Neuronal stem cell (in vitro differentiated cells): Measurements from ENCODE around the gene HOXA11.

Source experiments
- DNase-seq: peaks from one replicate; pipeline ENCODE4 v3.0.0-alpha.2; 2013; ENCODE audit warnings: low spot score
- H2AFZ ChIP-seq: one replicate; pipeline ENCODE4 v1.6.1; 2013; ENCODE audit warnings: mild to moderate bottlenecking, low read length, inconsistent platforms
- H2AK5ac ChIP-seq: 2 replicates; pipeline ENCODE4 v1.6.1; 2013; ENCODE audit warnings: low read depth, mild to moderate bottlenecking, inconsistent platforms, low read length, moderate library complexity, mixed read lengths
- H2BK120ac ChIP-seq: 2 replicates; pipeline ENCODE4 v1.6.1; 2013; ENCODE audit warnings: low read depth, mild to moderate bottlenecking, inconsistent platforms, low read length, moderate library complexity, mixed read lengths
- H2BK12ac ChIP-seq: one replicate; pipeline ENCODE4 v1.6.1; 2013; ENCODE audit warnings: low read length, inconsistent platforms
- H2BK15ac ChIP-seq: 2 replicates; pipeline ENCODE4 v1.6.1; 2013; ENCODE audit warnings: mild to moderate bottlenecking, low read length, inconsistent platforms, mixed read lengths
- H2BK5ac ChIP-seq: one replicate; pipeline ENCODE4 v1.6.1; 2013; ENCODE audit warnings: inconsistent platforms, mild to moderate bottlenecking, low read length, moderate library complexity
- H3K14ac ChIP-seq: one replicate; pipeline ENCODE4 v1.6.1; 2013; ENCODE audit warnings: low read length, inconsistent platforms
- H3K18ac ChIP-seq: 2 replicates; pipeline ENCODE4 v1.6.1; 2013; ENCODE audit warnings: low read length, inconsistent platforms
- H3K23ac ChIP-seq: 2 replicates; pipeline ENCODE4 v1.6.1; 2013; ENCODE audit warnings: low read depth, mild to moderate bottlenecking, mixed read lengths, low read length, inconsistent platforms; ENCODE audit not compliant: poor library complexity
- H3K27ac ChIP-seq: replicated peaks from 3 replicates; pipeline ENCODE4 v1.5.1; 2013; ENCODE audit warnings: low read length, inconsistent platforms
- H3K27me3 ChIP-seq, 3 experiments: 2 replicates each; pipeline ENCODE4 v1.6.1; 2013; ENCODE audit warnings: low read length in 3 of 3, mild to moderate bottlenecking in 2 of 3, inconsistent platforms in 1 of 3, low read depth in 1 of 3, mixed read lengths in 1 of 3, moderate library complexity in 1 of 3; ENCODE audit not compliant: control insufficient read depth in 3 of 3, insufficient read depth in 3 of 3
- H3K36me3 ChIP-seq, 2 donors: replicated peaks in 1 of 2; 2 replicates each; pipeline ENCODE4 v1.6.1; 2013; ENCODE audit warnings: low read length in 2 of 2; ENCODE audit not compliant: control insufficient read depth in 2 of 2, insufficient read depth in 2 of 2
- H3K4ac ChIP-seq: 2 replicates; pipeline ENCODE4 v1.6.1; 2013; ENCODE audit warnings: inconsistent platforms, mild to moderate bottlenecking, low read length, moderate library complexity
- H3K4me1 ChIP-seq, 2 donors: 1 replicate in 1 of 2; 2 replicates in 1 of 2; pipeline ENCODE4 v1.6.1; 2013; ENCODE audit warnings: low read length in 2 of 2, low read depth in 1 of 2; ENCODE audit not compliant: control insufficient read depth in 2 of 2, insufficient read depth in 1 of 2
- H3K4me2 ChIP-seq: one replicate; pipeline ENCODE4 v1.6.1; 2013; ENCODE audit warnings: mild to moderate bottlenecking, low read length, inconsistent platforms; ENCODE audit not compliant: insufficient read depth, poor library complexity, severe bottlenecking
- H3K4me3 ChIP-seq, 2 donors: 2 replicates each; pipeline ENCODE4 v1.5.1; 2013; ENCODE audit warnings: low read length in 2 of 2, mild to moderate bottlenecking in 2 of 2, inconsistent platforms in 1 of 2, moderate library complexity in 1 of 2
- H3K79me1 ChIP-seq: one replicate; pipeline ENCODE4 v1.6.1; 2013; ENCODE audit warnings: low read depth, mild to moderate bottlenecking, inconsistent platforms, low read length, moderate library complexity
- H3K9ac ChIP-seq: one replicate; pipeline ENCODE4 v1.6.1; 2013; ENCODE audit warnings: mild to moderate bottlenecking, low read depth, low read length, inconsistent platforms; ENCODE audit not compliant: poor library complexity
- H3K9me3 ChIP-seq, 2 donors: replicated peaks in 1 of 2; 2 replicates each; pipeline versions ENCODE3 to v1.6.1; 2013; ENCODE audit warnings: low read length in 2 of 2, mild to moderate bottlenecking in 2 of 2, inconsistent platforms in 1 of 2, low read depth in 1 of 2, mixed read lengths in 1 of 2, moderate library complexity in 1 of 2; ENCODE audit not compliant: control insufficient read depth in 2 of 2, insufficient read depth in 1 of 2
- H4K8ac ChIP-seq: one replicate; pipeline ENCODE4 v1.6.1; 2013; ENCODE audit warnings: low read depth, mild to moderate bottlenecking, inconsistent platforms, low read length, moderate library complexity
- H4K91ac ChIP-seq: one replicate; pipeline ENCODE4 v1.6.1; 2013; ENCODE audit warnings: low read length, low read depth, mild to moderate bottlenecking, inconsistent platforms; ENCODE audit not compliant: poor library complexity
- WGBS, 2 donors: extraction: QIAGEN DNeasy Blood & Tissue Kit; methylation state at CpG; one replicate each; pipeline ENCODE4 v1.1.7; 2013; ENCODE audit warnings: missing lambda C conversion rate in 2 of 2, mixed read lengths in 1 of 2; ENCODE audit not compliant: insufficient read length in 2 of 2, insufficient replicate concordance in 1 of 2; ENCODE audit errors: extremely low coverage in 2 of 2; 5-methylcytosine and 5-hydroxymethylcytosine counted together

The HOXA11 gene

DNA sequence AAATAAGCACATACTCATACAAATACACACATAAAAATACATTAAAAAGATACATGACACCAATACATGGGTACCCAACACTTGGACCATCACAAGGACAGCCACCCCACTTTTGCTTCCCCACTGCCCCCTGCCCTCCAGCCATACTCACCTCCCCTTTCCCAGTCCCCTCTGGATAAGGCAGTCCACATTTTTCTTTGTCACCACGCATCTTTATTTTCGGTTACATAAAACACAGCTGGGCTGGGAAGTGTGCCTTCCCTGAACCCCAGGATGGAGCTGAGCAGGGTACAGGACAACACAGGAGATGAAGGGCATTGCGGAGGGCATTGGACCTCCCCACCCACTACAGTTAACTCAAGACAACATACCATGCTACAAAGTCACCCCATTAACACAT is 31.5 kb downstream of the HOXA11 start:
- H3K4ac ChIP-seq = no peak overlapping the region
- H2AK5ac ChIP-seq = no peak overlapping the region
- no peak overlapping the region for H3K23ac ChIP-seq
- H3K4me1 ChIP-seq = no peaks in the 10 kb centered on the region
- H3K14ac ChIP-seq = no peak overlapping the region
- no peak overlapping the region for H2AFZ ChIP-seq
- H2BK15ac ChIP-seq = no peak overlapping the region
- no peak overlapping the region for H2BK12ac ChIP-seq
- no peaks in the 10 kb centered on the region for H3K79me1 ChIP-seq
- H3K36me3 ChIP-seq = no peaks in the 10 kb centered on the region
- H2BK5ac ChIP-seq = no peak overlapping the region
- H3K27me3 ChIP-seq = peaks cover 82 to 99% (median 98%) of the 10 kb centered on the region in 3 experiments
- peaks cover 10 to 40% of the 10 kb centered on the region in 2 donors for H3K9me3 ChIP-seq
- no peak overlapping the region for H2BK120ac ChIP-seq
- H4K91ac ChIP-seq = no peak overlapping the region
- no peak overlapping the region for H3K27ac ChIP-seq
- no peak for DNase-seq
- no CpG with 5 or more reads among the region's 3 CpGs for WGBS, 2 donors
- H3K4me2 ChIP-seq = no peak overlapping the region
- no peak overlapping the region for H3K9ac ChIP-seq
- H3K18ac ChIP-seq = no peak overlapping the region
- no peak overlapping the region for H4K8ac ChIP-seq
- H3K4me3 ChIP-seq = no peak overlapping the region

DNA sequence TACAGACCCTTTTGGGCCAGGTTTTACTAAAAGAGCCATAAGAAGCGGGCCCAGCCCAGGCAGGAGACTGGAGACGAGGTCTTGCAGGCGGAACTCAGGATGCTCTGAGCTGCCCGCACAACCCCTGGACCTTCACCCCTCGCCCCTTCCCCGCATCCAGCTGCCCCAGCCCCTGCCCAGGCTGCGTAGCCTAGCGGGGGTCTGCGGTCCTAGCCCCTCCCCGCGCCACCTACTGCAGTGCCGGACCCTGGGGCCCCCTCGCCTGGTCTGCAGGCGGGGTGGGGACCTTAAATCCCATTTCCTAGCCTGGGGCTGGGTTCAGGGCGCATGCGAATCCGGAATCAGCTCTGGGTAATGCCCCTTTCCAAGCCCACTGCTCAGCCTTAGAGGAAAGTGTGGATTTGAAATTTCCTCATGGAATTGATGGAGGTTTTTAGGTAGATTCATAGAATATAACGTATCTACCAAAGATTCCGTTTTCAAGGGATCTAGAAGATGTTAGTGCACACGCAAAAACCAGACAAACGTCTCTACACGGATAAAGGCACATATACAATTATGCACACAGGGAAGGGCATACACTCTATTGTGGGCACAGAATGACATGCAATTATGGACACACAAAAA is 32.1 kb downstream of the HOXA11 start:
- Histone ChIP-seq H3K36me3 (no peaks in the 10 kb centered on the region), H2AK5ac (no peak overlapping the region), H3K79me1 (no peaks in the 10 kb centered on the region), H3K4me1 (no peaks in the 10 kb centered on the region), H3K9me3 (peaks cover 10 to 43% of the 10 kb centered on the region in 2 donors), H2BK120ac (no peak overlapping the region), H2AFZ (peak overlapping the region; percentile 47), H3K18ac (peak overlapping the region; percentile 22), H2BK12ac (no peak overlapping the region), H3K4me3 (no peak overlapping the region), H3K4me2 (no peak overlapping the region), H2BK5ac (no peak overlapping the region), H2BK15ac (no peak overlapping the region), H3K9ac (no peak overlapping the region), H3K23ac (peak overlapping the region; percentile 36), H4K91ac (no peak overlapping the region), H3K27me3 (peaks cover 84 to 99% (median 98%) of the 10 kb centered on the region in 3 experiments), H4K8ac (no peak overlapping the region), H3K14ac (peak overlapping the region; percentile 65), H3K27ac (no peak overlapping the region), H3K4ac (no peak overlapping the region)
- WGBS, 2 donors = no CpG with 5 or more reads among the region's 22 CpGs
- DNase-seq = no peak

- no CpG with 5 or more reads among the region's 53 CpGs for WGBS, 2 donors
- peaks cover 84 to 99% (median 98%) of the 10 kb centered on the region in 3 experiments for H3K27me3 ChIP-seq
Observed at GRCh38 chr7:27151931-27152815, 32.9 kb downstream of the HOXA11 start, which contains the start of gene HOXA3. TSS of gene HOXA3 (minus strand) at chr7:27152583. CDS start at chr7:27110640, 41,943 bp downstream.

More at GRCh38 chr7:27151931-27152815, 32.9 kb downstream of the HOXA11 start, which contains the start of gene HOXA3:
- Histone ChIP-seq H2AFZ (peak within 1 kb of the TSS; percentile 86), H2BK120ac (no peak within 1 kb of the TSS), H3K4me2 (no peak within 1 kb of the TSS), H3K4me1 (no peaks in the 10 kb centered on the region), H3K18ac (peak within 1 kb of the TSS; percentile 22), H2BK15ac (no peak within 1 kb of the TSS), H2BK5ac (no peak within 1 kb of the TSS), H3K14ac (peak within 1 kb of the TSS; percentile 65), H4K91ac (no peak within 1 kb of the TSS), H2BK12ac (no peak within 1 kb of the TSS), H2AK5ac (no peak within 1 kb of the TSS), H3K27ac (no peak within 1 kb of the TSS), H3K36me3 (no peaks in the 10 kb centered on the region), H3K9me3 (peaks cover 4 to 39% of the 10 kb centered on the region in 2 donors), H4K8ac (no peak within 1 kb of the TSS), H3K4me3 (peak within 1 kb of the TSS in 1 of 2 donors; percentile 34), H3K9ac (no peak within 1 kb of the TSS), H3K4ac (no peak within 1 kb of the TSS), H3K23ac (peak within 1 kb of the TSS; percentile 36), H3K79me1 (no peaks in the 10 kb centered on the region)
- DNase-seq = no peak
